Fibroblast of villous mesenchyme (primary cell): ENCODE measurements around the gene CNKSR1. TPM values are rescaled to one million over a fixed set of nuclear protein-coding genes. Genes with fewer than 3 reads are reported as not detected.

ENCODE experiments used
- DNase-seq: peaks from one replicate; pipeline ENCODE4 v3.0.0-alpha.2; 2010; ENCODE audit warnings: low read depth
- H3K4me3 ChIP-seq: 2 replicates; pipeline ENCODE4 v1.5.1; 2011; ENCODE audit warnings: low read depth, mild to moderate bottlenecking, low read length
- total RNA-seq: library from RNA; depleted of rRNA; stranded (reverse); fragments of >200 nt; gene quantifications from 2 replicates; pipeline ENCODE4 v1.2.3, GENCODE V29; 2012
- TF ChIP-seq, protein P1 (sequence below): IDR thresholded peaks from 2 replicates; pipeline ENCODE4 v1.5.1; 2012; ENCODE audit warnings: low read depth, mild to moderate bottlenecking, low read length; ENCODE audit not compliant: insufficient read depth

Gene CNKSR1
- total RNA-seq, 1 donor, result not detected

DNA sequence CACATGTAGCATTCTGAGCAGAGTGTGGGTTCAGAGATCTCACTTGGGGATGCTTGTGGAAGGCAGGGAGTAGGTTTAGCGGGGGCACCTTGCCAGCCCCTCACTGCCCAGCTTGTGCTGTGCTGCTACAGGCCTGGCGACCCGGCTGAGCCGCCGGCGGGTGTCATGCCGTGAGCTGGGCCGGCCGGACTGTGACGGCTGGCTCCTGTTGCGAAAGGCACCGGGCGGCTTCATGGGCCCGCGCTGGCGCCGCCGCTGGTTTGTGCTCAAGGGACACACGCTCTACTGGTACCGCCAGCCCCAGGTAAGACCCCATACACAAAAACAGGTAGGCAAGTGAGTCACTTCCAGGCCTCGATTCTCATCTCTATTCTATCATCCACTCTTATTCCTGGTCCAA, 7.6 kb downstream of the CNKSR1 start:
- H3K4me3 ChIP-seq, result no peak overlapping the region
- no peak for DNase-seq
- TF ChIP-seq, protein P1, sequence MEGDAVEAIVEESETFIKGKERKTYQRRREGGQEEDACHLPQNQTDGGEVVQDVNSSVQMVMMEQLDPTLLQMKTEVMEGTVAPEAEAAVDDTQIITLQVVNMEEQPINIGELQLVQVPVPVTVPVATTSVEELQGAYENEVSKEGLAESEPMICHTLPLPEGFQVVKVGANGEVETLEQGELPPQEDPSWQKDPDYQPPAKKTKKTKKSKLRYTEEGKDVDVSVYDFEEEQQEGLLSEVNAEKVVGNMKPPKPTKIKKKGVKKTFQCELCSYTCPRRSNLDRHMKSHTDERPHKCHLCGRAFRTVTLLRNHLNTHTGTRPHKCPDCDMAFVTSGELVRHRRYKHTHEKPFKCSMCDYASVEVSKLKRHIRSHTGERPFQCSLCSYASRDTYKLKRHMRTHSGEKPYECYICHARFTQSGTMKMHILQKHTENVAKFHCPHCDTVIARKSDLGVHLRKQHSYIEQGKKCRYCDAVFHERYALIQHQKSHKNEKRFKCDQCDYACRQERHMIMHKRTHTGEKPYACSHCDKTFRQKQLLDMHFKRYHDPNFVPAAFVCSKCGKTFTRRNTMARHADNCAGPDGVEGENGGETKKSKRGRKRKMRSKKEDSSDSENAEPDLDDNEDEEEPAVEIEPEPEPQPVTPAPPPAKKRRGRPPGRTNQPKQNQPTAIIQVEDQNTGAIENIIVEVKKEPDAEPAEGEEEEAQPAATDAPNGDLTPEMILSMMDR, result no peak

DNA sequence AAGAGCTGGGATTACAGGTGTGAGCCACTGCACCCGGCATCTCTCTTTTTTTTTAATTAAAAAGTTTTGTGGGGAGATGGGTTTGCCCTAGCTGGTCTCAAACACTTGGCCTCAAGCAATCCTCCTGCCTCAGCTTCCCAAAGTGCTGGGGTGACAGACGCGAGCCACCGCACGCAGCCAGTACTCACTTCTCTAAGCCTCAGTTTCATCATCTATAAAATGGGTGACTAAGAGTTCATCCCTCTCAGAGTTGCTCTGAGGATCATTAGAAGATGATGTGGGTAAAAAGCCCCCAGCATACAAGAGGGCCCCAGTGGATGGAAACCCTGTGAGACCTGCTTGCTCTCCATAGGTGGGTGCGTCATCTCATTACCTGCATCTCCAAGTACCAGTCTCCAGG, 10.6 kb downstream of the CNKSR1 start:
- H3K4me3 ChIP-seq, result no peak overlapping the region
- TF ChIP-seq, protein P1, result no peak
- no peak for DNase-seq

DNA sequence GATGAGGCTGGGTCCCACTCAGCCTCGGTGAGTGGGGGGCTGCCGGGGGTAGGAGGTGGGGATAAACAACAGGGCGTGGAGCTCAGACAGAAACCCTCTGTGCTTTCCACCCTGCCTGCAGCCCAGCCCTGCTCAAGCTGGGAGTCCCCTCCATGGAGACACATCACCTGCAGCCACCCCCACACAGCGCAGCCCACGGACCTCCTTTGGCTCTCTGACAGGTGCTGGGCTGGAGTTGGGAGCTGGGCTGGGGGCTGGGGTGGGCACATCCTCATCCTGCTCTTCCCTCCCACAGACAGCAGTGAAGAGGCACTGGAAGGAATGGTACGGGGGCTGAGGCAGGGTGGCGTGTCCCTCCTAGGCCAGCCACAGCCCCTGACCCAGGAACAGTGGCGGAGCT, 11.2 kb downstream of the CNKSR1 start:
- no peak overlapping the region for H3K4me3 ChIP-seq
- DNase-seq, result no peak
- TF ChIP-seq, protein P1, result no peak

DNA sequence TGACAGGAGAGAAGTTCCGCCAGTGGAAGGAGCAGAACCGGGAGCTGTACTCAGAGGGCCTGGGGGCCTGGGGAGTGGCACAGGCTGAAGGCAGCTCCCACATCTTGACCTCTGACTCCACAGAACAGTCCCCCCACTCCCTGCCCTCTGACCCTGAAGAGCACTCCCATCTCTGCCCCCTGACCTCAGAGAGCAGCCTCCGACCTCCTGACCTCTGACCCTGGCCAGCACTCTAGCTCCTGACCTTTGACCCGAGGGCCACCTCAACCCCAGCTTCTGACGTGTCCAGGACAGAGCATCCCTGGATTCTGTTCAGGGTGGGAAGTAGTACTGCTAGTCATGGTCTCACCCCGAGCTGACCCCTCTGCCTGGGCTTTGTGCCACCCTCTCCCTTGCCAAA, 12.0 kb downstream of the CNKSR1 start:
- TF ChIP-seq, protein P1, result no peak
- DNase-seq, result no peak
- H3K4me3 ChIP-seq, result no peak overlapping the region

DNA sequence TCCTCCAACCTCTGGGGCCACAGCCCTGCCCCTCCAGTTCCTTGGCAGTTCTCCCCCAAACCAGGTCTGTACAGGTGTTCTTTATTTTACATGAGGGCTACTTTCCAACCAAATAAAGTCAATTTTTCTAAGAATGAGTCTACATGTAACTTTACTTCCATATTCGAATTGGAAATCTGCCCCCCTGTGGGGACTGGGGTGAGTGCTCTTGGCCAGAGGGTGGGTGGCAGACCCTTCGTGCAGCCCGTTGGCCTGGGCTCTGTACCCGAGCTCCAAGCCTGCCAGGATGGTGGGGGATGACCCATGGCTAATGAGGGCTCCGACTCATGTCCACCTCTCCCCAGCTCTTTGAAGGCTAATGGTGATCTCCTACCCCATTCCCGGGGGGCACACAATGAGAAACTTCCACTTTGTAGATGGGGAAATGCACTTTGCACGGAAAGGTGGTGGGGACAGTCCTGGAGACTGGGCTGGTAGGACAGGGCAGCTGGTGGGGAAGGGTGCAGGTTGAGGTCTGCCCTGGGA, 12.5 kb downstream of the CNKSR1 start:
- TF ChIP-seq, protein P1, result no peak
- no peak overlapping the region for H3K4me3 ChIP-seq
- no peak for DNase-seq

DNA sequence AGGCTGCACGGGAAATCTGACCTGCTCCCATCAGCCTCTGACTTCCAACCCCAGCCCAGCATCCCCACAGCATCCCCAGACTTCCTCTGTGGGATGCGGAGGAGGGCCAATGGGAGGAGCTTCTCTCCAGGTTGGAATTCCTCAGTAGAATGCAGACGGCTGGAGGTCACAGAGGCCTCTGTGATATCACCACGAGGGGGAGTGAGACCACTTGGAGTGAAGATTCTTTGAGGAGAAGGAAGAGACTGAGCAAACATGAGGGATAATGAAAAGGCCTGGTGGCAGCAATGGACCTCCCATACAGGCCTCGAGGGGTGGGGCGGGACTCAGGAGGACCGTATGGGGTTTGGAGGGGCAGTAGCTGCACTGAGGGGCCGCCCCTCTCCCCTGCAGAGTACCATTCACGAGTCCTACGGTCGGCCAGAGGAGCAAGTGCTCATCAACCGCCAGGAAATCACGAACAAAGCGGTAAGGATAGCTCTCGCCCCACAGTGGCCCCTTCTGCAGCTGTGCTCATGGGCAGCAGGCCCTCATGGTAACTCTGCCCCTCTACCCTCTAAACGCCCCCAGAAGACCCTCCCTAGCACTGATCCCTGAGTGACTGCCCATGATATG, 13.2 kb downstream of the CNKSR1 start, which contains the start of gene CATSPER4:
CATSPER4 (plus strand) TSS at position 230 of the 615 bp plus-strand sequence; CDS start at position 256, 26 bp downstream.
- DNase-seq, result peak; percentile 8

More for the DNA sequence above, 13.2 kb downstream of the CNKSR1 start, which contains the start of gene CATSPER4:
- H3K4me3 ChIP-seq, result no peak within 1 kb of the TSS
- TF ChIP-seq, protein P1, result peak; percentile 20
